SU-DHL-6 (cell line): ENCODE data around the gene XPO6.

ENCODE experiments used
- CTCF ChIP-seq: fragments of 200-600 bp; sonication (generic); IDR thresholded peaks from one replicate; pipeline ENCODE4 v1.5.1; 2017; ENCODE audit warnings: antibody characterized with exemption, mild to moderate bottlenecking, low read length, moderate library complexity; ENCODE audit not compliant: insufficient read depth, poor library complexity, severe bottlenecking
- EZH2phosphoT487 ChIP-seq: fragments of 200-600 bp; sonication (generic), shearing (Covaris generic); conservative IDR thresholded peaks from 2 replicates; pipeline ENCODE4 v1.6.1; 2018; ENCODE audit warnings: mild to moderate bottlenecking, antibody characterized with exemption, low read length, moderate library complexity, mixed read lengths

GRCh38 chr16:28231763-28232162 is 20.0 kb upstream of the XPO6 start:
- TF ChIP-seq EZH2phosphoT487 (no peak), CTCF (no peak)
